ENCODE measurements around the gene TMEM143.
"Not testable (repeated sequence)": the region's sequence is repeated elsewhere in the genome, so short reads cannot be mapped to it uniquely, and the experiment has no call there.

TMEM143 gene

GRCh38 chr19:48373567-48373966 lies 9.8 kb upstream of the TMEM143 start:
- Histone ChIP-seq H3K9me3 (ENCODE audit: control insufficient read depth, insufficient read depth, low read length) (no peaks in the 10 kb centered on the region), H3K27ac (ENCODE audit: low read depth, low read length) (no peak overlapping the region), H3F3A (ENCODE audit: control insufficient read depth, insufficient read depth) (no peaks in the 10 kb centered on the region), H3K79me2 (ENCODE audit: control insufficient read depth, low read length) (no peaks in the 10 kb centered on the region), H3K27me3 (ENCODE audit: control insufficient read depth, low read length) (no peaks in the 10 kb centered on the region), H3K4me2 (ENCODE audit: low read length) (no peak overlapping the region), H3K4me1 (ENCODE audit: control insufficient read depth, low read length) (no peaks in the 10 kb centered on the region), H4K20me1 (ENCODE audit: control insufficient read depth, insufficient read depth, low read depth, low read length) (no peaks in the 10 kb centered on the region), H3K4me3 (ENCODE audit: low read length) (no peak overlapping the region), H3K9me2 (replicated peaks; ENCODE audit: control insufficient read depth, low read length) (no peaks in the 10 kb centered on the region), H3K36me3 (ENCODE audit: control insufficient read depth, low read length) (no peaks in the 10 kb centered on the region)
- TF ChIP-seq CTCF (IDR thresholded peaks at IDR 0.05; ENCODE audit: low read depth, low read length, poor library complexity, severe bottlenecking): no peak
- TF ChIP-seq EZH2phosphoT487 (IDR thresholded peaks at IDR 0.05; ENCODE audit: borderline replicate concordance, low read length): no peak

GRCh38 chr19:48372904-48373303 lies 9.2 kb upstream of the TMEM143 start:
- no peaks in the 10 kb centered on the region for H3K9me3 ChIP-seq (ENCODE audit: control insufficient read depth, insufficient read depth, low read length)
- no peaks in the 10 kb centered on the region for H4K20me1 ChIP-seq (ENCODE audit: control insufficient read depth, insufficient read depth, low read depth, low read length)
- H3K4me3 ChIP-seq (ENCODE audit: low read length): no peak overlapping the region
- no peaks in the 10 kb centered on the region for H3K36me3 ChIP-seq (ENCODE audit: control insufficient read depth, low read length)
- no peaks in the 10 kb centered on the region for H3K79me2 ChIP-seq (ENCODE audit: control insufficient read depth, low read length)
- no peaks in the 10 kb centered on the region for H3K4me1 ChIP-seq (ENCODE audit: control insufficient read depth, low read length)
- no peak overlapping the region for H3K27ac ChIP-seq (ENCODE audit: low read depth, low read length)
- no peak overlapping the region for H3K4me2 ChIP-seq (ENCODE audit: low read length)
- TF ChIP-seq EZH2phosphoT487 (IDR thresholded peaks at IDR 0.05; ENCODE audit: borderline replicate concordance, low read length) (no peak), CTCF (IDR thresholded peaks at IDR 0.05; ENCODE audit: low read depth, low read length, poor library complexity, severe bottlenecking) (no peak)
- H3K27me3 ChIP-seq (ENCODE audit: control insufficient read depth, low read length): no peaks in the 10 kb centered on the region
- no peaks in the 10 kb centered on the region for H3K9me2 ChIP-seq (replicated peaks; ENCODE audit: control insufficient read depth, low read length)
- H3F3A ChIP-seq (ENCODE audit: control insufficient read depth, insufficient read depth): no peaks in the 10 kb centered on the region

GRCh38 chr19:48371771-48372170 lies 8.0 kb upstream of the TMEM143 start:
- H3K9me3 ChIP-seq (ENCODE audit: control insufficient read depth, insufficient read depth, low read length); H3F3A ChIP-seq (ENCODE audit: control insufficient read depth, insufficient read depth); H3K4me2 ChIP-seq (ENCODE audit: low read length); H4K20me1 ChIP-seq (ENCODE audit: control insufficient read depth, insufficient read depth, low read depth, low read length); H3K27me3 ChIP-seq (ENCODE audit: control insufficient read depth, low read length); H3K79me2 ChIP-seq (ENCODE audit: control insufficient read depth, low read length); H3K9me2 ChIP-seq (replicated peaks; ENCODE audit: control insufficient read depth, low read length); H3K27ac ChIP-seq (ENCODE audit: low read depth, low read length); H3K36me3 ChIP-seq (ENCODE audit: control insufficient read depth, low read length); H3K4me1 ChIP-seq (ENCODE audit: control insufficient read depth, low read length); H3K4me3 ChIP-seq (ENCODE audit: low read length): not testable (repeated sequence)

GRCh38 chr19:48371367-48371766 lies 7.6 kb upstream of the TMEM143 start:
- H3K27ac ChIP-seq (ENCODE audit: low read depth, low read length): no peak overlapping the region
- no peaks in the 10 kb centered on the region for H3K9me2 ChIP-seq (replicated peaks; ENCODE audit: control insufficient read depth, low read length)
- TF ChIP-seq CTCF (IDR thresholded peaks at IDR 0.05; ENCODE audit: low read depth, low read length, poor library complexity, severe bottlenecking): no peak
- no peak for TF ChIP-seq EZH2phosphoT487 (IDR thresholded peaks at IDR 0.05; ENCODE audit: borderline replicate concordance, low read length)
- H3K79me2 ChIP-seq (ENCODE audit: control insufficient read depth, low read length): no peaks in the 10 kb centered on the region
- H3K27me3 ChIP-seq (ENCODE audit: control insufficient read depth, low read length): no peaks in the 10 kb centered on the region
- H3K4me2 ChIP-seq (ENCODE audit: low read length): no peak overlapping the region
- no peaks in the 10 kb centered on the region for H3K9me3 ChIP-seq (ENCODE audit: control insufficient read depth, insufficient read depth, low read length)
- no peaks in the 10 kb centered on the region for H4K20me1 ChIP-seq (ENCODE audit: control insufficient read depth, insufficient read depth, low read depth, low read length)
- H3K4me3 ChIP-seq (ENCODE audit: low read length): no peak overlapping the region
- H3F3A ChIP-seq (ENCODE audit: control insufficient read depth, insufficient read depth): no peaks in the 10 kb centered on the region
- H3K36me3 ChIP-seq (ENCODE audit: control insufficient read depth, low read length): no peaks in the 10 kb centered on the region
- no peaks in the 10 kb centered on the region for H3K4me1 ChIP-seq (ENCODE audit: control insufficient read depth, low read length)
